Fibroblast of villous mesenchyme (primary cell): ENCODE measurements around the gene THOC5. TPM values are rescaled to one million over a fixed set of nuclear protein-coding genes. Genes with fewer than 3 reads are reported as not detected.

Experiments
- DNase-seq: peaks from one replicate; pipeline ENCODE4 v3.0.0-alpha.2; 2010; ENCODE audit warnings: low read depth
- H3K4me3 ChIP-seq: 2 replicates; pipeline ENCODE4 v1.5.1; 2011; ENCODE audit warnings: low read depth, mild to moderate bottlenecking, low read length
- CTCF ChIP-seq: IDR thresholded peaks from 2 replicates; pipeline ENCODE4 v1.5.1; 2012; ENCODE audit warnings: low read depth, mild to moderate bottlenecking, low read length; ENCODE audit not compliant: insufficient read depth
- total RNA-seq: library from RNA; depleted of rRNA; stranded (reverse); fragments of >200 nt; gene quantifications from 2 replicates; pipeline ENCODE4 v1.2.3, GENCODE V29; 2012

THOC5 gene
- total RNA-seq, 1 donor, result 37.6 TPM

GRCh38 chr22:29530716-29531115, 22.8 kb downstream of the THOC5 start:
- DNase-seq, result no peak
- no peak overlapping the region for H3K4me3 ChIP-seq
- TF ChIP-seq CTCF, result no peak

GRCh38 chr22:29528144-29528543, 25.4 kb downstream of the THOC5 start:
- no peak overlapping the region for H3K4me3 ChIP-seq
- no peak for DNase-seq
- no peak for TF ChIP-seq CTCF

GRCh38 chr22:29524442-29525191, 28.9 kb downstream of the THOC5 start:
- peak; percentile 57 for TF ChIP-seq CTCF
- no peak overlapping the region for H3K4me3 ChIP-seq
- peak; percentile 24 for DNase-seq

GRCh38 chr22:29523761-29524160, 29.8 kb downstream of the THOC5 start:
- H3K4me3 ChIP-seq, result no peak overlapping the region
- DNase-seq, result no peak
- TF ChIP-seq CTCF, result no peak

- H3K4me3 ChIP-seq, result no peak overlapping the region
- TF ChIP-seq CTCF, result no peak
- DNase-seq, result no peak
These were observed 32.0 kb downstream of the THOC5 start for GRCh38 chr22:29521526-29521925.

GRCh38 chr22:29520851-29521250, 32.7 kb downstream of the THOC5 start:
- no peak overlapping the region for H3K4me3 ChIP-seq
- TF ChIP-seq CTCF, result no peak
- DNase-seq, result peak; percentile 63

- DNase-seq, result no peak
- H3K4me3 ChIP-seq, result no peak overlapping the region
- TF ChIP-seq CTCF, result no peak
These were observed 33.6 kb downstream of the THOC5 start for GRCh38 chr22:29519996-29520395.
